Right hindlimb (tissue), 1 donor: Measurements from ENCODE around the gene TP53INP2.
A peak's percentile ranks its signal among the peaks of the same experiment; 100 is the strongest.
"Not testable (repeated sequence)": the region's sequence is repeated elsewhere in the genome, so short reads cannot be mapped to it uniquely, and the experiment has no call there.

Experiments used
- DNase-seq: peaks from one replicate; pipeline ENCODE4 v3.0.0-alpha.2; 2018

TP53INP2 gene

GRCh38 chr20:34706302-34706875, 2.2 kb downstream of the TP53INP2 start:
- no peak for DNase-seq

- no peak for DNase-seq
Measured at GRCh38 chr20:34706912-34707784, 3.0 kb downstream of the TP53INP2 start.

- peak; percentile 76 for DNase-seq
Measured at GRCh38 chr20:34708621-34709043, 4.5 kb downstream of the TP53INP2 start.

- DNase-seq = peak; percentile 90
Measured at GRCh38 chr20:34709044-34709830, 5.1 kb downstream of the TP53INP2 start.

GRCh38 chr20:34709831-34710567, 5.9 kb downstream of the TP53INP2 start:
- peak; percentile 85 for DNase-seq

GRCh38 chr20:34710568-34710839, 6.4 kb downstream of the TP53INP2 start:
- DNase-seq = no peak

GRCh38 chr20:34710861-34711574, 6.9 kb downstream of the TP53INP2 start:
- no peak for DNase-seq

- no peak for DNase-seq
Measured at GRCh38 chr20:34711813-34712430, 7.8 kb downstream of the TP53INP2 start.

GRCh38 chr20:34712525-34713192, 8.5 kb downstream of the TP53INP2 start:
- no peak for DNase-seq

- DNase-seq = no peak
Measured at GRCh38 chr20:34713194-34713943, 9.2 kb downstream of the TP53INP2 start.

- not testable (repeated sequence) for DNase-seq
Measured at GRCh38 chr20:34713944-34714515, 9.9 kb downstream of the TP53INP2 start.

- no peak for DNase-seq
Measured at GRCh38 chr20:34715384-34715783, 11.2 kb downstream of the TP53INP2 start.

GRCh38 chr20:34716921-34717229, 12.7 kb downstream of the TP53INP2 start:
- DNase-seq = no peak

GRCh38 chr20:34717230-34718095, 13.3 kb downstream of the TP53INP2 start:
- DNase-seq = no peak

GRCh38 chr20:34719242-34720017, 15.3 kb downstream of the TP53INP2 start:
- DNase-seq = not testable (repeated sequence)

GRCh38 chr20:34720266-34720665, 16.1 kb downstream of the TP53INP2 start:
- DNase-seq = no peak

- DNase-seq = not testable (repeated sequence)
Measured at GRCh38 chr20:34722560-34722959, 18.4 kb downstream of the TP53INP2 start.

- no peak for DNase-seq
Measured at GRCh38 chr20:34724172-34724571, 20.0 kb downstream of the TP53INP2 start.
